Panc1 (cell line): ENCODE measurements around the gene CISTR. TPM values are rescaled to one million over a fixed set of nuclear protein-coding genes. Genes with fewer than 3 reads are reported as not detected.

Experiments
- ATAC-seq: fragments of 200-7000 bp; cut with Tn5 transposase; 2 replicates; pipeline ENCODE4 v1.9.1; 2020; ENCODE audit warnings: mild to moderate bottlenecking, moderate library complexity
- BruUV-seq: library from RNA; stranded (reverse); fragments of 400-500 nt; replicated peaks from 2 replicates; lab custom pipeline; 2021; lab: Mats Ljungman, UMichigan
- CTCF ChIA-PET: fragments of 300-600 bp; sonication (Branson Sonifier 250); formaldehyde crosslinking; loops from one replicate; lab custom pipeline; 2022; ENCODE audit warnings: antibody characterized with exemption; lab: Charles Lee
- POLR2A ChIA-PET: fragments of 300-600 bp; sonication (Branson Sonifier 250); formaldehyde crosslinking; loops from one replicate; lab custom pipeline; 2022; ENCODE audit warnings: antibody characterized with exemption; lab: Charles Lee
- DNase-seq: peaks from one replicate; pipeline ENCODE4 v3.0.0-alpha.2; 2010; ENCODE audit warnings: low read depth, low spot score
- H3K27ac ChIP-seq: 2 replicates; pipeline ENCODE4 v1.5.1; 2011; ENCODE audit warnings: mild to moderate bottlenecking, low read length, inconsistent platforms
- H3K27me3 ChIP-seq: fragments of 200-500 bp; sonication (Bioruptor generic); 2 replicates; pipeline ENCODE4 v1.6.0; 2014; ENCODE audit warnings: low read length, inconsistent platforms; ENCODE audit not compliant: control insufficient read depth, insufficient read depth
- H3K36me3 ChIP-seq: fragments of 200-500 bp; sonication (Bioruptor generic); 2 replicates; pipeline ENCODE4 v1.5.1; 2014; ENCODE audit warnings: inconsistent platforms, mild to moderate bottlenecking, low read length, moderate library complexity; ENCODE audit not compliant: control insufficient read depth, insufficient read depth
- H3K4me1 ChIP-seq: 2 replicates; pipeline ENCODE4 v1.5.1; 2011; ENCODE audit warnings: inconsistent platforms, mild to moderate bottlenecking, low read length, moderate library complexity; ENCODE audit not compliant: control insufficient read depth, insufficient read depth
- H3K4me3 ChIP-seq, 2 experiments: 2 replicates each; pipeline ENCODE4 v1.5.1; 2011 to 2012; ENCODE audit warnings: low read depth in 2 of 2, low read length in 2 of 2, mild to moderate bottlenecking in 2 of 2, inconsistent platforms in 1 of 2, moderate library complexity in 1 of 2
- H3K9me3 ChIP-seq: fragments of 200-500 bp; sonication (Bioruptor generic); 2 replicates; pipeline ENCODE4 v1.5.1; 2014; ENCODE audit warnings: low read depth, mild to moderate bottlenecking, inconsistent platforms, low read length, moderate library complexity; ENCODE audit not compliant: control insufficient read depth, insufficient read depth
- POLR2AphosphoS5 ChIP-seq: IDR thresholded peaks from 2 replicates; pipeline ENCODE4 v1.6.1; 2012; ENCODE audit warnings: mild to moderate bottlenecking, low read depth, low read length, moderate library complexity
- SIN3A ChIP-seq: IDR thresholded peaks from 2 replicates; pipeline ENCODE4 v1.6.1; 2012; ENCODE audit warnings: low read depth, mild to moderate bottlenecking, low read length, moderate library complexity, borderline replicate concordance; ENCODE audit not compliant: insufficient read depth
- TCF7L2 ChIP-seq: IDR thresholded peaks from 2 replicates; pipeline ENCODE4 v1.6.1; 2011; ENCODE audit warnings: mild to moderate bottlenecking, low read depth, low read length, inconsistent platforms
- in situ Hi-C: cut with HindIII; loops from 2 replicates; pipeline ENCODE4 v1.10.0; 2016; ENCODE audit warnings: low sequenced_read_pairs, low pct_unique_long_range_greater_than_20kb
- intact Hi-C: fragments of 100-400 bp; cut with micrococcal nuclease; formaldehyde crosslinking; loops from one replicate; pipeline ENCODE4 v1.10.0; 2022; ENCODE audit not compliant: unreplicated experiment
- total RNA-seq: library from RNA; stranded (reverse); gene quantifications from one replicate; pipeline ENCODE4 v1.2.1, GENCODE V29; 2021; ENCODE audit not compliant: unreplicated experiment
- TF ChIP-seq, protein P1 (sequence below), 2 experiments: IDR thresholded peaks; 2 replicates each; pipeline ENCODE4 v1.6.1; 2011 to 2012; ENCODE audit warnings: low read depth in 2 of 2, control low read depth in 1 of 2, low read length in 1 of 2, mild to moderate bottlenecking in 1 of 2, moderate library complexity in 1 of 2; ENCODE audit not compliant: insufficient read depth in 1 of 2
- TF ChIP-seq, protein P2 (sequence below): fragments of 450-650 bp; IDR thresholded peaks from 2 replicates; pipeline ENCODE4 v1.5.1; 2017; ENCODE audit warnings: mild to moderate bottlenecking

CISTR gene
- total RNA-seq, 1 experiment from 2014 or later = not detected

DNA sequence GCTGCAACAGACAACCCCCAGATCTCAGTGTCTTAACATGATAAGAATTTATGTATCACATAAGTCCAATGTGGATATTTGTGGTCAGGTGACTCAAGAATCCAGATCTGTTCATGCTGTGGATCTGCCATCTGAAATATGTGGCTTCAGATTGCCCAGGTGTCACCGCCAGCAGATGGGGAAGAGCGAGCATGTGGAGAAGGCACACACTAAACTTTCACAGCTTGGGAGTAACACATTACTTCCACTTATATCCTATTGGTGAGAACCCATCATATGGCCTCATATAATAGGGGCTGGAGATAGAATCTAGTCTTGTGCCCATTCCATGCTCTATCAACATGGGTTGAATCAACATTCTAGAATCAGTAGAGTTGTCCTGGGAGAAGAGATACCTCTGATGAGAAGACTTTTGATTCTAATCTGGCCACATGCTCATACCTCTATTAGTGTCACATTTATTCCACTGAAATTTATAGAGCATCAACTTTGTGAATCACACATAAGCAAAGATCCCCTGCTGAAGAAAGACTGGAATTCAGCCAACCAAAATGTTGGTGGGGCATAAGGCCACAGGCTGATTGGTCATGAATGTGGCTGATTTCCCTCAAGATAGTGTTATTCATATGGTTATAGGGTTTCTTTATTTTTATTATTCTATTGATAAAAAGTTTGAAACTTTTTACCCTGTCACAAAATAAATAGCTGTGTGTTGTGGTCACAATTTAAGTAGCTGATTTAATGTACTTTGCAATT lies 18.6 kb downstream of the CISTR start:
- no peak for TF ChIP-seq SIN3A
- TF ChIP-seq, protein P1, sequence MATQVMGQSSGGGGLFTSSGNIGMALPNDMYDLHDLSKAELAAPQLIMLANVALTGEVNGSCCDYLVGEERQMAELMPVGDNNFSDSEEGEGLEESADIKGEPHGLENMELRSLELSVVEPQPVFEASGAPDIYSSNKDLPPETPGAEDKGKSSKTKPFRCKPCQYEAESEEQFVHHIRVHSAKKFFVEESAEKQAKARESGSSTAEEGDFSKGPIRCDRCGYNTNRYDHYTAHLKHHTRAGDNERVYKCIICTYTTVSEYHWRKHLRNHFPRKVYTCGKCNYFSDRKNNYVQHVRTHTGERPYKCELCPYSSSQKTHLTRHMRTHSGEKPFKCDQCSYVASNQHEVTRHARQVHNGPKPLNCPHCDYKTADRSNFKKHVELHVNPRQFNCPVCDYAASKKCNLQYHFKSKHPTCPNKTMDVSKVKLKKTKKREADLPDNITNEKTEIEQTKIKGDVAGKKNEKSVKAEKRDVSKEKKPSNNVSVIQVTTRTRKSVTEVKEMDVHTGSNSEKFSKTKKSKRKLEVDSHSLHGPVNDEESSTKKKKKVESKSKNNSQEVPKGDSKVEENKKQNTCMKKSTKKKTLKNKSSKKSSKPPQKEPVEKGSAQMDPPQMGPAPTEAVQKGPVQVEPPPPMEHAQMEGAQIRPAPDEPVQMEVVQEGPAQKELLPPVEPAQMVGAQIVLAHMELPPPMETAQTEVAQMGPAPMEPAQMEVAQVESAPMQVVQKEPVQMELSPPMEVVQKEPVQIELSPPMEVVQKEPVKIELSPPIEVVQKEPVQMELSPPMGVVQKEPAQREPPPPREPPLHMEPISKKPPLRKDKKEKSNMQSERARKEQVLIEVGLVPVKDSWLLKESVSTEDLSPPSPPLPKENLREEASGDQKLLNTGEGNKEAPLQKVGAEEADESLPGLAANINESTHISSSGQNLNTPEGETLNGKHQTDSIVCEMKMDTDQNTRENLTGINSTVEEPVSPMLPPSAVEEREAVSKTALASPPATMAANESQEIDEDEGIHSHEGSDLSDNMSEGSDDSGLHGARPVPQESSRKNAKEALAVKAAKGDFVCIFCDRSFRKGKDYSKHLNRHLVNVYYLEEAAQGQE (IDR thresholded peaks at IDR 0.05; ENCODE audit: insufficient read depth in 1 of 2, low read depth in 2 of 2, low read length in 1 of 2) = no peak
- TF ChIP-seq, protein P2, sequence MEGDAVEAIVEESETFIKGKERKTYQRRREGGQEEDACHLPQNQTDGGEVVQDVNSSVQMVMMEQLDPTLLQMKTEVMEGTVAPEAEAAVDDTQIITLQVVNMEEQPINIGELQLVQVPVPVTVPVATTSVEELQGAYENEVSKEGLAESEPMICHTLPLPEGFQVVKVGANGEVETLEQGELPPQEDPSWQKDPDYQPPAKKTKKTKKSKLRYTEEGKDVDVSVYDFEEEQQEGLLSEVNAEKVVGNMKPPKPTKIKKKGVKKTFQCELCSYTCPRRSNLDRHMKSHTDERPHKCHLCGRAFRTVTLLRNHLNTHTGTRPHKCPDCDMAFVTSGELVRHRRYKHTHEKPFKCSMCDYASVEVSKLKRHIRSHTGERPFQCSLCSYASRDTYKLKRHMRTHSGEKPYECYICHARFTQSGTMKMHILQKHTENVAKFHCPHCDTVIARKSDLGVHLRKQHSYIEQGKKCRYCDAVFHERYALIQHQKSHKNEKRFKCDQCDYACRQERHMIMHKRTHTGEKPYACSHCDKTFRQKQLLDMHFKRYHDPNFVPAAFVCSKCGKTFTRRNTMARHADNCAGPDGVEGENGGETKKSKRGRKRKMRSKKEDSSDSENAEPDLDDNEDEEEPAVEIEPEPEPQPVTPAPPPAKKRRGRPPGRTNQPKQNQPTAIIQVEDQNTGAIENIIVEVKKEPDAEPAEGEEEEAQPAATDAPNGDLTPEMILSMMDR = no peak
- TF ChIP-seq TCF7L2 = no peak
- TF ChIP-seq POLR2AphosphoS5 = no peak
- BruUV-seq = no TSS peak
- ATAC-seq (no peak), DNase-seq (no peak)
- intact Hi-C loops = no loop called here
- no peak overlapping the region for H3K27ac ChIP-seq
- no peaks in the 10 kb centered on the region for H3K4me1 ChIP-seq
- POLR2A ChIA-PET = no interaction called here
- CTCF ChIA-PET = interaction anchor here (0.6 to 1.2 kb wide), 2 partner anchors 10 to 13 kb away, joined by 3 to 7 read pairs; no protein-coding TSS in a partner anchor
- H3K36me3 ChIP-seq = no peaks in the 10 kb centered on the region
- H3K9me3 ChIP-seq = no peaks in the 10 kb centered on the region
- no peak overlapping the region for H3K4me3 ChIP-seq
- no peaks in the 10 kb centered on the region for H3K27me3 ChIP-seq
- in situ Hi-C loops = no loop called here

DNA sequence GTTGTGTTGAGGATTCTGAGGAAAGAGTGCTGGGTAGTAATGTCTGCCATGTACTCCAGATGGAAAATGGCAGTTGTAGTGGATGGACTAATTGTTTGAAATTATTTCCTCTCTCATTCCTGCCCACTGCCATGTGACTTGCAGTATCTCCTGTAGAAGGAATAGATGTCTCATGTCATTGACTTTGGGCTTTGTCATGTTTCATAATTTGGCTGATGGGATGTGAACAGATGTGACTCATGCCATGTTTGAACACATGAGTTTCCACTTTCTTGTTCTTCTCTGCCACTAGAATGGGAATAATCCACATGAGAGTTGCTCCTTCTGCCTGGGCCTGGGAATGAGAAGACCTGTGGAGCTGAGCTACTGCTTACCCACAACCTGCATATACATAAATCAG lies 22.1 kb downstream of the CISTR start:
- intact Hi-C loops = no loop called here
- no peaks in the 10 kb centered on the region for H3K27me3 ChIP-seq
- no TSS peak for BruUV-seq
- ChIA-PET POLR2A (no interaction called here), CTCF (no interaction called here)
- ATAC-seq (no peak), DNase-seq (no peak)
- no peaks in the 10 kb centered on the region for H3K9me3 ChIP-seq
- H3K4me1 ChIP-seq = peaks cover 12% of the 10 kb centered on the region
- TF ChIP-seq, protein P1 (IDR thresholded peaks at IDR 0.05; ENCODE audit: insufficient read depth in 1 of 2, low read depth in 2 of 2, low read length in 1 of 2) = no peak
- TF ChIP-seq TCF7L2 (no peak), SIN3A (no peak), POLR2AphosphoS5 (no peak)
- TF ChIP-seq, protein P2 = no peak
- no peaks in the 10 kb centered on the region; the same call in 1 of the 2 replicates for H3K36me3 ChIP-seq
- no peak overlapping the region for H3K4me3 ChIP-seq
- no peak overlapping the region for H3K27ac ChIP-seq
- in situ Hi-C loops = no loop called here
